Adrenal gland (tissue), 12 donors: ENCODE data around the gene ZKSCAN5. TPM values are rescaled to one million over a fixed set of nuclear protein-coding genes. Genes with fewer than 3 reads are reported as not detected.

Source experiments
- DNase-seq, 7 donors: peaks; one replicate each; pipeline ENCODE4 v3.0.0-alpha.2; 2019 to 2020
- H3K27ac ChIP-seq, 5 donors: fragments of 200-600 bp; sonication (generic) in 4 of 5; 1 replicate in 3 of 5; 2 replicates in 2 of 5; pipeline versions ENCODE4 v1.5.1 to v1.8.0; 2016 to 2020; ENCODE audit warnings: mild to moderate bottlenecking in 1 of 5
- H3K27me3 ChIP-seq: fragments of 200-600 bp; 2 replicates; pipeline ENCODE4 v1.8.0; 2021
- H3K36me3 ChIP-seq, 2 donors: fragments of 200-600 bp; replicated peaks in 1 of 2; 1 replicate in 1 of 2; 2 replicates in 1 of 2; pipeline versions ENCODE4 v1.5.1 to v1.8.0; 2018 to 2022
- H3K4me1 ChIP-seq, 2 donors: fragments of 200-600 bp; replicated peaks in 1 of 2; 1 replicate in 1 of 2; 2 replicates in 1 of 2; pipeline versions ENCODE4 v1.5.1 to v1.8.0; 2018 to 2021
- H3K4me3 ChIP-seq, 4 donors: fragments of 200-600 bp; sonication (generic) in 3 of 4; one replicate each; pipeline ENCODE4 v1.5.1; 2016 to 2018
- H3K9me3 ChIP-seq, 3 donors: fragments of 200-600 bp; sonication (generic) in 1 of 3; replicated peaks in 1 of 3; 1 replicate in 2 of 3; 2 replicates in 1 of 3; pipeline versions ENCODE4 v1.5.1 to v1.8.0; 2016 to 2021
- CTCF ChIP-seq, 6 experiments: fragments of 450-650 bp in 4 of 6; fragments of 200-600 bp in 2 of 6; sonication (generic) in 1 of 6; IDR thresholded peaks; 1 replicate in 5 of 6; 2 replicates in 1 of 6; pipeline versions ENCODE4 v1.5.1 to v1.8.0; 2016 to 2021; ENCODE audit warnings: antibody characterized with exemption in 6 of 6, mild to moderate bottlenecking in 2 of 6, moderate library complexity in 1 of 6
- POLR2A ChIP-seq, 2 donors: fragments of 450-650 bp; IDR thresholded peaks; one replicate each; pipeline ENCODE4 v1.6.1; 2017; ENCODE audit warnings: antibody characterized with exemption in 2 of 2, mild to moderate bottlenecking in 2 of 2, moderate library complexity in 1 of 2
- WGBS, 4 donors: extraction: QIAGEN DNeasy Blood & Tissue Kit in 2 of 4; methylation state at CpG; one replicate each; pipeline versions ENCODE4 v1.1.5 to v1.1.7; 2013 to 2017; 5-methylcytosine and 5-hydroxymethylcytosine counted together
- intact Hi-C, 2 donors: fragments of 100-400 bp; cut with DNase I; formaldehyde crosslinking; loops; one replicate each; pipeline versions ENCODE4 v1.14.1 to v1.15.0; 2022 to 2023
- polyA plus RNA-seq, 3 donors: library from polyadenylated mRNA; stranded (reverse); fragments of 200-250 nt in 2 of 3; fragments of 350-450 nt in 1 of 3; fragmentation: Illumina TruSeq in 1 of 3; extraction: RNeasy Lipid Tissue Mini Kit (QIAGEN cat#74804) in 1 of 3; gene quantifications; one replicate each; pipeline ENCODE4 v1.2.3, GENCODE V29; 2013 to 2014
- total RNA-seq, 9 donors: library from RNA; depleted of rRNA in 4 of 9; stranded (reverse); fragments of >200 nt in 4 of 9; fragments of 120-200 nt in 1 of 9; fragmentation: NEBNext Ultra II Directional in 1 of 9; extraction: Animal tissue kit (Norgen Biotek cat#: 25700) in 1 of 9; gene quantifications; one replicate each; pipeline versions ENCODE4 v1.1.0 to v1.2.4, GENCODE V29; 2013 to 2023
- donor health status: healthy with polysubstance abuse.
- donor health status: Bipolar disorder and iron deficiency.
- donor health status: DM: yes; HTN: yes; CAD: no.
- donor health status: DM: no; HTN: no; CAD: no.
- donor health status: DM: no; HTN: no; CAD: no.
- donor health status: DM: yes; HTN: yes; CAD: no.

Gene ZKSCAN5
- total and polyA plus RNA-seq, 12 donors, result 4.5 to 18.5 (median 8.7) TPM

GRCh38 chr7:99472561-99473314 lies 31.7 kb upstream of the ZKSCAN5 start, which contains the start of gene ZNF789:
Gene ZNF789 (plus strand): TSS chr7:99472890. CDS start chr7:99476457, 3,567 bp downstream.
- peak in 1 of 2 donors; percentile 77 for TF ChIP-seq POLR2A (IDR thresholded peaks at IDR 0.05)
- TF ChIP-seq CTCF (IDR thresholded peaks at IDR 0.05), result no peak
- intact Hi-C loops, result no loop called here
- peak within 1 kb of the TSS; percentile 46 to 75 (median 54) for H3K4me3 ChIP-seq

GRCh38 chr7:99473315-99473596 lies 31.2 kb upstream of the ZKSCAN5 start:
- Histone ChIP-seq H3K27me3 (no peaks in the 10 kb centered on the region), H3K4me3 (peak overlapping the region in 3 of 4 donors; percentile 46 to 75 (median 57)), H3K27ac (peak overlapping the region in 3 of 5 donors; percentile 76 to 89 (median 88)), H3K9me3 (no peaks in the 10 kb centered on the region), H3K36me3 (no peaks in the 10 kb centered on the region), H3K4me1 (peaks cover 0 to 14% of the 10 kb centered on the region in 2 donors)
- intact Hi-C loops, result no loop called here
- TF ChIP-seq CTCF (IDR thresholded peaks at IDR 0.05) (no peak), POLR2A (IDR thresholded peaks at IDR 0.05) (no peak)
- peak in 2 of 7 donors; percentile 38 to 50 for DNase-seq
- 0 to 3% (median 1%) methylated on average over 6 to 7 of the region's 7 CpGs for WGBS, 4 donors

More at GRCh38 chr7:99472561-99473314, 31.7 kb upstream of the ZKSCAN5 start, which contains the start of gene ZNF789:
- peak; percentile 97 to 99 (median 99) for DNase-seq
- Histone ChIP-seq H3K27me3 (no peaks in the 10 kb centered on the region), H3K4me1 (peaks cover 0 to 14% of the 10 kb centered on the region in 2 donors), H3K27ac (peak within 1 kb of the TSS; percentile 72 to 89 (median 81)), H3K36me3 (no peaks in the 10 kb centered on the region), H3K9me3 (no peaks in the 10 kb centered on the region)
- WGBS, 4 donors, result 0 to 1% (median 1%) methylated on average over 28 to 56 of the region's 56 CpGs

GRCh38 chr7:99476107-99476506 lies 28.4 kb upstream of the ZKSCAN5 start:
- no peak overlapping the region for H3K27ac ChIP-seq
- no peak for DNase-seq
- peaks cover 0 to 6% of the 10 kb centered on the region in 2 donors for H3K36me3 ChIP-seq
- TF ChIP-seq CTCF (IDR thresholded peaks at IDR 0.05), result no peak
- no peak for TF ChIP-seq POLR2A (IDR thresholded peaks at IDR 0.05)
- H3K4me1 ChIP-seq, result peaks cover 0 to 14% of the 10 kb centered on the region in 2 donors
- H3K4me3 ChIP-seq, result no peak overlapping the region
- intact Hi-C loops, result no loop called here
- H3K27me3 ChIP-seq, result no peaks in the 10 kb centered on the region
- no peaks in the 10 kb centered on the region for H3K9me3 ChIP-seq
- WGBS, 4 donors, result 80 to 84% (median 81%) methylated on average over 5 of the region's 5 CpGs

GRCh38 chr7:99478464-99479440 lies 25.7 kb upstream of the ZKSCAN5 start:
- DNase-seq, result no peak
- intact Hi-C loops, result no loop called here
- Histone ChIP-seq H3K4me3 (no peak overlapping the region), H3K4me1 (peaks cover 0 to 2% of the 10 kb centered on the region in 2 donors), H3K27ac (peak overlapping the region in 1 of 5 donors; percentile 22), H3K9me3 (no peaks in the 10 kb centered on the region), H3K36me3 (peaks cover 0 to 6% of the 10 kb centered on the region in 2 donors), H3K27me3 (no peaks in the 10 kb centered on the region)
- no peak for TF ChIP-seq CTCF (IDR thresholded peaks at IDR 0.05)
- no peak for TF ChIP-seq POLR2A (IDR thresholded peaks at IDR 0.05)
- 72 to 92% (median 74%) methylated on average over 13 to 15 of the region's 15 CpGs for WGBS, 4 donors
